NOMO-1 treated with DMSO at 0.1 percent for 48 hours (cell line): ENCODE measurements around the gene HSD17B1.

ENCODE experiments used
- DNase-seq: peaks from one replicate; lab custom pipeline; 2025; ENCODE audit not compliant: unreplicated experiment; lab: John Stamatoyannopoulos, UW

Gene HSD17B1

DNA sequence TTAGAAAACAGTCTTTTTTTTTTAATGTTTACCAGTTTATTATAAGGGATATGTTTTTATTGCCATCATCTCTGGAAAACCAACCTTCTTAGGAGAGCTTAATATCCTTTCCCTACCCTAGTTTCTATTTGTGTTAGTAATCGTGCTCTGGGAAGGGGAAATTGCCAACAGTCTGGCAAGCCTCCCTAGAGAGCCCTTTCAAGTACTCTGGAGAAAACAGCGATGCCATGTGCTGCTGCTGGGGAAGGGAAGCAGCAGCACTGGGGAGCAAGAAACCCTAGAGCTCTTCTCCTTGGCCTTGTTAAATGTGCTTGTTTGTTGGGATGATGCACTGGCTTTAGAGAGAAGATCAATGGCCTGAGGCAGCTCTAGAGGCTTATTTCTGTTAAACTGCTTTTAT is 46.2 kb downstream of the HSD17B1 start:
- no peak for DNase-seq

DNA sequence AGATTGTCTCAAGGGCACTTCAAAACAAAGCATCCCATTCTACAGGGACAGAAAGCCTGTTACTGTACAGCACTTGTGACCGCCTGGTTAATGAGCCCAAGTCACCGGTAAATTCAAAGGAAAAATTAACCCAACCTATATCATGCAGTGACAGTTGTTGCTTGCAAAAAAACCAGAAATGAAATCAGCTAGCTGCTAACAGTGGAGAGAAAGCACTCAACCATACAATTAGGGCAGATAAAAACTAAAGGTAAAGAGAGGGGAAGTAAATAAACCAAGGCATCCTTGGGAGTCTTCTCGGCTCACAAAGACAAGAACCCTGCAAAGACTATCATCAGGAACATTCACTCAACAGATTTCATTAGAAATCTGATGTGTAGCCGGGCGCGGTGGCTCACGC is 50.6 kb downstream of the HSD17B1 start:
- no peak for DNase-seq
